ENCODE results near the gene PRADC1.
"Not testable (repeated sequence)": the region's sequence is repeated elsewhere in the genome, so short reads cannot be mapped to it uniquely, and the experiment has no call there.

The PRADC1 gene

GRCh38 chr2:73203055-73203681 lies 29.9 kb downstream of the PRADC1 start:
- TF ChIP-seq CTCF (IDR thresholded peaks at IDR 0.05; ENCODE audit: insufficient read depth, low read depth, low read length, missing control alignments), result no peak
- DNase-seq (ENCODE audit: low read depth), result no peak
- no peak overlapping the region for H3K4me3 ChIP-seq (ENCODE audit: low read depth, low read length)

- no peak for DNase-seq (ENCODE audit: low read depth)
- TF ChIP-seq CTCF (IDR thresholded peaks at IDR 0.05; ENCODE audit: insufficient read depth, low read depth, low read length, missing control alignments), result no peak
- H3K4me3 ChIP-seq (ENCODE audit: low read depth, low read length), result no peak within 1 kb of the TSS
These were observed 30.6 kb downstream of the PRADC1 start, which contains the start of gene NOTO for GRCh38 chr2:73202156-73203054. NOTO (plus strand) TSS chr2:73202574; CDS start chr2:73202667, 93 bp downstream.

- H3K4me3 ChIP-seq (ENCODE audit: low read depth, low read length); DNase-seq (ENCODE audit: low read depth): not testable (repeated sequence)
These were observed 32.8 kb downstream of the PRADC1 start for GRCh38 chr2:73200281-73200680.

GRCh38 chr2:73197579-73197978 lies 35.5 kb downstream of the PRADC1 start:
- no peak for DNase-seq (ENCODE audit: low read depth)
- TF ChIP-seq CTCF (IDR thresholded peaks at IDR 0.05; ENCODE audit: insufficient read depth, low read depth, low read length, missing control alignments), result no peak

GRCh38 chr2:73187549-73187948 lies 45.5 kb downstream of the PRADC1 start:
- H3K4me3 ChIP-seq (ENCODE audit: low read depth, low read length), result no peak overlapping the region
- no peak for DNase-seq (ENCODE audit: low read depth)
- TF ChIP-seq CTCF (IDR thresholded peaks at IDR 0.05; ENCODE audit: insufficient read depth, low read depth, low read length, missing control alignments), result no peak

More at GRCh38 chr2:73197579-73197978, 35.5 kb downstream of the PRADC1 start:
- no peak overlapping the region for H3K4me3 ChIP-seq (ENCODE audit: low read depth, low read length)

GRCh38 chr2:73185965-73186364 lies 47.1 kb downstream of the PRADC1 start:
- TF ChIP-seq CTCF (IDR thresholded peaks at IDR 0.05; ENCODE audit: insufficient read depth, low read depth, low read length, missing control alignments), result no peak
- H3K4me3 ChIP-seq (ENCODE audit: low read depth, low read length), result no peak overlapping the region
- no peak for DNase-seq (ENCODE audit: low read depth)
